CD4-positive, alpha-beta T cell (primary cell): ENCODE results near the gene CACNA1D. TPM values are rescaled to one million over a fixed set of nuclear protein-coding genes. Genes with fewer than 3 reads are reported as not detected.

Source experiments
- ATAC-seq: fragments of 200-7000 bp; cut with Tn5 transposase; one replicate; pipeline ENCODE4 v1.10.0; 2022; ENCODE audit warnings: mild to moderate bottlenecking; ENCODE audit not compliant: poor library complexity
- CTCF ChIA-PET: fragments of 350-600 bp; sonication (Branson Sonifier 250); formaldehyde crosslinking; loops from one replicate; lab custom pipeline; 2021; ENCODE audit warnings: antibody characterized with exemption, inconsistent platforms; lab: Charles Lee
- POLR2A ChIA-PET: fragments of 350-600 bp; sonication (Branson Sonifier 250); formaldehyde crosslinking; loops from one replicate; lab custom pipeline; 2021; ENCODE audit warnings: antibody characterized with exemption, inconsistent platforms; lab: Charles Lee
- DNase-seq, 14 experiments: peaks; one replicate each; pipeline ENCODE4 v3.0.0-alpha.2; 2013 to 2020; ENCODE audit warnings: mixed read lengths in 2 of 14
- H3K27ac ChIP-seq, 2 donors: one replicate each; pipeline versions ENCODE4 v1.5.1 to v1.7.0; 2013; ENCODE audit warnings: low read length in 2 of 2, low read depth in 1 of 2, mild to moderate bottlenecking in 1 of 2
- H3K27me3 ChIP-seq, 2 experiments: 1 replicate in 1 of 2; 2 replicates in 1 of 2; pipeline versions ENCODE4 v1.6.1 to v1.7.0; 2013; ENCODE audit warnings: low read length in 2 of 2, control low read depth in 1 of 2, mild to moderate bottlenecking in 1 of 2, moderate library complexity in 1 of 2; ENCODE audit not compliant: insufficient read depth in 2 of 2, control insufficient read depth in 1 of 2
- H3K36me3 ChIP-seq: one replicate; pipeline ENCODE4 v1.6.1; 2013; ENCODE audit warnings: low read length, control low read depth; ENCODE audit not compliant: insufficient read depth
- H3K4me1 ChIP-seq: one replicate; pipeline ENCODE4 v1.6.1; 2013; ENCODE audit warnings: low read length, control low read depth; ENCODE audit not compliant: insufficient read depth
- H3K4me3 ChIP-seq: one replicate; pipeline ENCODE4 v1.5.1; 2013; ENCODE audit warnings: mild to moderate bottlenecking, low read length, moderate library complexity
- H3K9me3 ChIP-seq, 2 experiments: 1 replicate in 1 of 2; 2 replicates in 1 of 2; pipeline versions ENCODE4 v1.6.1 to v1.7.0; 2013; ENCODE audit warnings: low read length in 2 of 2, mild to moderate bottlenecking in 2 of 2, control low read depth in 1 of 2, moderate library complexity in 1 of 2; ENCODE audit not compliant: control insufficient read depth in 1 of 2, insufficient read depth in 1 of 2
- H3K27ac Mint-ChIP-seq: one replicate; pipeline ENCODE4 v1.8.0; 2020; ENCODE audit warnings: mixed read lengths
- H3K27me3 Mint-ChIP-seq: one replicate; pipeline ENCODE4 v1.8.0; 2021; ENCODE audit warnings: mixed read lengths
- H3K36me3 Mint-ChIP-seq: one replicate; pipeline ENCODE4 v1.8.0; 2021; ENCODE audit warnings: low read depth, mixed read lengths
- H3K4me1 Mint-ChIP-seq: one replicate; pipeline ENCODE4 v1.8.0; 2021; ENCODE audit warnings: low read depth, mixed read lengths
- H3K4me3 Mint-ChIP-seq: one replicate; pipeline ENCODE4 v1.8.0; 2020; ENCODE audit warnings: mild to moderate bottlenecking, mixed read lengths
- H3K9me3 Mint-ChIP-seq: one replicate; pipeline ENCODE4 v1.8.0; 2020; ENCODE audit warnings: mixed read lengths
- intact Hi-C, 2 experiments: fragments of 100-400 bp; cut with DNase I in 1 of 2; cut with micrococcal nuclease in 1 of 2; formaldehyde crosslinking; loops; one replicate each; pipeline versions ENCODE4 v1.15.1 to v1.9.0; 2023 to 2025; cut with DNase I, micrococcal nuclease
- total RNA-seq, 174 experiments: library from RNA in 2 of 174; stranded (reverse) in 2 of 174; gene quantifications; one replicate each; pipeline ENCODE4 v1.2.3 and lab custom pipeline; 2021 to 2026
- TF ChIP-seq, protein P1 (sequence below): fragments of 200-600 bp; IDR thresholded peaks from one replicate; pipeline ENCODE4 v1.8.0; 2022; ENCODE audit warnings: antibody characterized with exemption, mild to moderate bottlenecking

Gene CACNA1D
- total RNA-seq, 2 experiments from 2014 or later: not detected

DNA sequence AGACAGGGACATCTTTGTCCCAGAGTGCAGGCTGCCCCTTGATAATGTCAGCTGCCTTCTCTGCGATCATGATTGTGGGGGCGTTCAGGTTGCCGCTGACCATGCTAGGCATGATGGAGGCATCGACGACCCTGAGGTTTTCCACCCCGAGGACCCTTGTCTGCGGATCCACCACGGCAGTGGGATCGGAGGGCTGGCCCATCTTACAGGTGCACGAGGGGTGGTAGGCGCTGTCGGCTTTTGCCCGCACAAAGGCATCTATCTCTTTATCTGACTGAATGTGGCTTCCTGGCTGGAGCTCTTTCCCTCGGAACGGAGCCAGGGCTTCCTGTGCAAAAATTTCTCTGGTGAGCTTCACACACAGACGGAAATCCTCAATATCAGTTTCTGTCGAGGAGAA is 323.4 kb downstream of the CACNA1D start:
- DNase-seq (no peak), ATAC-seq (no peak)
- Histone ChIP-seq H3K9me3 (no peaks in the 10 kb centered on the region), H3K36me3 (no peaks in the 10 kb centered on the region), H3K27me3 (no peaks in the 10 kb centered on the region), H3K4me1 (peaks cover 5% of the 10 kb centered on the region), H3K4me3 (no peak overlapping the region), H3K27ac (no peak overlapping the region)
- Mint-ChIP-seq H3K27me3 (no peaks in the 10 kb centered on the region), H3K9me3 (no peaks in the 10 kb centered on the region), H3K4me3 (no peak overlapping the region), H3K36me3 (no peaks in the 10 kb centered on the region), H3K27ac (no peak overlapping the region), H3K4me1 (no peaks in the 10 kb centered on the region)
- ChIA-PET CTCF (no interaction called here), POLR2A (no interaction called here)
- intact Hi-C loops: no loop called here
- TF ChIP-seq, protein P1, sequence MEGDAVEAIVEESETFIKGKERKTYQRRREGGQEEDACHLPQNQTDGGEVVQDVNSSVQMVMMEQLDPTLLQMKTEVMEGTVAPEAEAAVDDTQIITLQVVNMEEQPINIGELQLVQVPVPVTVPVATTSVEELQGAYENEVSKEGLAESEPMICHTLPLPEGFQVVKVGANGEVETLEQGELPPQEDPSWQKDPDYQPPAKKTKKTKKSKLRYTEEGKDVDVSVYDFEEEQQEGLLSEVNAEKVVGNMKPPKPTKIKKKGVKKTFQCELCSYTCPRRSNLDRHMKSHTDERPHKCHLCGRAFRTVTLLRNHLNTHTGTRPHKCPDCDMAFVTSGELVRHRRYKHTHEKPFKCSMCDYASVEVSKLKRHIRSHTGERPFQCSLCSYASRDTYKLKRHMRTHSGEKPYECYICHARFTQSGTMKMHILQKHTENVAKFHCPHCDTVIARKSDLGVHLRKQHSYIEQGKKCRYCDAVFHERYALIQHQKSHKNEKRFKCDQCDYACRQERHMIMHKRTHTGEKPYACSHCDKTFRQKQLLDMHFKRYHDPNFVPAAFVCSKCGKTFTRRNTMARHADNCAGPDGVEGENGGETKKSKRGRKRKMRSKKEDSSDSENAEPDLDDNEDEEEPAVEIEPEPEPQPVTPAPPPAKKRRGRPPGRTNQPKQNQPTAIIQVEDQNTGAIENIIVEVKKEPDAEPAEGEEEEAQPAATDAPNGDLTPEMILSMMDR: no peak

DNA sequence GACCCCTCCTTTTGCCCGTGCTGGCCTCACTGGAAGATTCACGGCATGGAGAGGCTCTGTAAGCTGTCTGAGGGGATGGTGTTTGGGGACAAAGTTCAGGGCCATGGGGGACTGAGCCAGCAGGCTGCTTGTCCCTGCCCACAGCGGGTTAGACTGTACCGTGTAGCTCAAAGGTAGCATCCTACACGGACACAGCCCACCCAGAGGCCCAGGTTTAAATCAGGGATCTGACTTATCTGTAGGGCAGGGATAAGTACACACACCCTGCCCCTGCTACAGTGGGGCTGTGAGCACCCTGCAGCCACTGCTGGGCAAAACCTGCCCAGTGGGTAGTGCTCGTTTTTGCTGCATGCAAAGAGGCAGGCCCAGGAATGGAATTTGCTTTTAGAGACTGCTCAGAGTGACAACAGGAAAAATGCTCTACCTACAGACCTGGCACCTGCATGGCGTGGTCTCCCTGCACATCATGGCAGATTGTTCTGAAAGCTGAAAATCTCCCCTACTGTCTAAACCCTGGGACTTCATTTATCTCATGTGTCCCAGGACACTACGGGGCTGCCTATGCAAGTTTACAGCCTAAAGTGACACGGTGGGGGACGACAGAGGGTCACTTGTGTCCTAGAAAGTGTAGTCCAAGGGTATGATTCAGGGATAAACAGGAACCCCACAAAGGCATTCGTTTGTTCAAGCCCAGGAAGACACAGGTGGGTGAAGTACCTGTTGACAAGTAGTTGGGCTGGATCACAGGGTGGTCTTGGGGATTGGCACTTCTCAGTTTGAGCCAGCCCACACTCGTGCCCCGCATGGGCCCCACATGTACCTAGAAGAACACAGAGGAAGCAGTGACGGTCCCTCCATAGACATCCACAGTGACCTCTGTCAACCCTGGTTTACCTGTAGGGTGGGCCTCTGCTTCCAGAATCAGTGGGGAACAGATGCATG is 324.1 kb downstream of the CACNA1D start:
- Mint-ChIP-seq H3K27ac (no peak overlapping the region), H3K36me3 (no peaks in the 10 kb centered on the region), H3K4me3 (no peak overlapping the region), H3K9me3 (no peaks in the 10 kb centered on the region), H3K27me3 (no peaks in the 10 kb centered on the region), H3K4me1 (no peaks in the 10 kb centered on the region)
- Histone ChIP-seq H3K4me1 (peaks cover 5% of the 10 kb centered on the region), H3K27ac (no peak overlapping the region), H3K4me3 (no peak overlapping the region), H3K27me3 (no peaks in the 10 kb centered on the region), H3K36me3 (no peaks in the 10 kb centered on the region), H3K9me3 (no peaks in the 10 kb centered on the region)
- intact Hi-C loops: no loop called here
- TF ChIP-seq, protein P1: no peak
- ChIA-PET POLR2A (no interaction called here), CTCF (no interaction called here)
- DNase-seq (no peak), ATAC-seq (no peak)

DNA sequence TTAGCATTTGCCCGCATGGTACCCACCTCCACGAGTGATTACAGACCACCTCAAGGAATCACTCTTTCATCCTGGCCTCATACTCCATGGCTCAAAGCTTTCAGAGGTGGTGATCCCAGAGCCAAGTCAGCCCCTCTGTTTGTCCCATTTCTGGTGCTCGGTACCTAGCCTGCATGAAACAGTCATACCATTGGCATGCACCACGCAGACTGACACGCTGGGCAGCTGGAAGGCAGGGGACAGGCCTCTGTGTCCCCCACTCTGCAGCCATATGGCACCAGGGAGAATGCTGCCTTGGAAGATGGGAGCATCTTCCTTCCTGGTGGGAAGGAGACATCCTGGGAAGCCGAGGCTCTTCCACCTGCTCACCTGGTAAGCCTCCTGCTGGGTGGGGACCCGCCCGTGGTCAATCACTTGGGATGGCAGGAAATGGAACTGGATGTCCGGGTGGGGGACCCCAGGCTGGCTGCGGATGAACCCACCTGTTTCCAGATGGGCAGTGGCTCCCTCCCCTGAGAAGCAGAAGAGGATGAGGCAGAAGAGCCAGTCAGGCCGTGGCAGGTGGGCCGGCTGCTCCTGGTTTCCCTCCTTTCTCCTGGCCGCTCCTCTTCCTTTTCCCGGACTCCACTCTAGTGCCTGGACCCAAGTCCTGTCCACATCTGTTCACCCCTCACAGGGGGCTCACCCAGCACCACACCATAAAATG is 324.9 kb downstream of the CACNA1D start:
- H3K9me3 ChIP-seq: no peaks in the 10 kb centered on the region
- H3K9me3 Mint-ChIP-seq: no peaks in the 10 kb centered on the region
- no peaks in the 10 kb centered on the region for H3K36me3 ChIP-seq
- no peak overlapping the region for H3K4me3 ChIP-seq
- H3K4me1 Mint-ChIP-seq: no peaks in the 10 kb centered on the region
- no peaks in the 10 kb centered on the region for H3K27me3 Mint-ChIP-seq
- CTCF ChIA-PET: no interaction called here
- TF ChIP-seq, protein P1: no peak
- H3K27ac Mint-ChIP-seq: no peak overlapping the region
- ATAC-seq: no peak
- no peak for DNase-seq
- no peaks in the 10 kb centered on the region for H3K36me3 Mint-ChIP-seq
- intact Hi-C loops: no loop called here
- H3K4me1 ChIP-seq: peaks cover 5% of the 10 kb centered on the region
- H3K27me3 ChIP-seq: no peaks in the 10 kb centered on the region
- POLR2A ChIA-PET: no interaction called here
- no peak overlapping the region for H3K27ac ChIP-seq
- no peak overlapping the region for H3K4me3 Mint-ChIP-seq
